ENCODE results near the gene RETN.

DNA sequence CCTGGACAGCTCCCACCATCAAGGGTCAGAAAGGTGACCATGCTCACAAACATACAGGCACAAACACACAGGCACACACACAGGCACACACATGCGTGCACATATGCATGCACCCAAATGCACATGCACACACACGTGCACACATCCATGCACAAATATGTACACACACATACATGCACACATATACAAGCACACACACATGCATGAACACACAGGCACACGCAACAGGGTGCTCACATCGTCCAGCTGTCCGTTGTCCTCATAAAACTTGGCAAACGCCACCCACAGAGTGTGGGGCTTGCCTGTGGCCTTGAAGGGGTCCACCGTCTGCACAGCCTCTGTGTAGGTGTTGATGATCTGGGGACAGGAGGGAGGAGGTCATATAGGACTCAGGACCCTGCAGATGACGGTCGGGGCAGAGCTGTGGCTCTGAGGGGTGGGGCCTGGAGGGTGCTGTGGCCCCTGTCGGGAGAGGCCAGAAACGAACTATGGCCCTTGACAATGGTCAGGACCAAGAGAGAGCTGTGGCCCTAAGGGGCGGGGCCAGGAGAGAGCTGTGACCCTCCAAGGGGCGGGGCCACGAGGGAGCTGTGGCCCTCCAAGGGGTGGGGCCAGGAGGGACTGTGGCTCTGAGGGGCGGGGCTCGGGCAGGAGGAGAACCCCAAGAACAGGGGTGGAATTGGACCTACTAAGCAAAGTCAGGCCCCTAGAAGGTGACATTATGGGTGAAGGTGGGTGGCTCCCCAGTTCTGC lies 45.7 kb upstream of the RETN start:
- TF ChIP-seq, protein P1, sequence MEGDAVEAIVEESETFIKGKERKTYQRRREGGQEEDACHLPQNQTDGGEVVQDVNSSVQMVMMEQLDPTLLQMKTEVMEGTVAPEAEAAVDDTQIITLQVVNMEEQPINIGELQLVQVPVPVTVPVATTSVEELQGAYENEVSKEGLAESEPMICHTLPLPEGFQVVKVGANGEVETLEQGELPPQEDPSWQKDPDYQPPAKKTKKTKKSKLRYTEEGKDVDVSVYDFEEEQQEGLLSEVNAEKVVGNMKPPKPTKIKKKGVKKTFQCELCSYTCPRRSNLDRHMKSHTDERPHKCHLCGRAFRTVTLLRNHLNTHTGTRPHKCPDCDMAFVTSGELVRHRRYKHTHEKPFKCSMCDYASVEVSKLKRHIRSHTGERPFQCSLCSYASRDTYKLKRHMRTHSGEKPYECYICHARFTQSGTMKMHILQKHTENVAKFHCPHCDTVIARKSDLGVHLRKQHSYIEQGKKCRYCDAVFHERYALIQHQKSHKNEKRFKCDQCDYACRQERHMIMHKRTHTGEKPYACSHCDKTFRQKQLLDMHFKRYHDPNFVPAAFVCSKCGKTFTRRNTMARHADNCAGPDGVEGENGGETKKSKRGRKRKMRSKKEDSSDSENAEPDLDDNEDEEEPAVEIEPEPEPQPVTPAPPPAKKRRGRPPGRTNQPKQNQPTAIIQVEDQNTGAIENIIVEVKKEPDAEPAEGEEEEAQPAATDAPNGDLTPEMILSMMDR (IDR thresholded peaks at IDR 0.05), result no peak
- TF ChIP-seq POLR2A (IDR thresholded peaks at IDR 0.05), result no peak
- TF ChIP-seq POLR2AphosphoS5 (IDR thresholded peaks at IDR 0.05), result no peak
- TF ChIP-seq EP300 (IDR thresholded peaks at IDR 0.05), result no peak

All from gastroesophageal sphincter (tissue), 3 donors.